Measurements from ENCODE around the gene NOD1. TPM values are rescaled to one million over a fixed set of nuclear protein-coding genes. Genes with fewer than 3 reads are reported as not detected.

The NOD1 gene, protein sequence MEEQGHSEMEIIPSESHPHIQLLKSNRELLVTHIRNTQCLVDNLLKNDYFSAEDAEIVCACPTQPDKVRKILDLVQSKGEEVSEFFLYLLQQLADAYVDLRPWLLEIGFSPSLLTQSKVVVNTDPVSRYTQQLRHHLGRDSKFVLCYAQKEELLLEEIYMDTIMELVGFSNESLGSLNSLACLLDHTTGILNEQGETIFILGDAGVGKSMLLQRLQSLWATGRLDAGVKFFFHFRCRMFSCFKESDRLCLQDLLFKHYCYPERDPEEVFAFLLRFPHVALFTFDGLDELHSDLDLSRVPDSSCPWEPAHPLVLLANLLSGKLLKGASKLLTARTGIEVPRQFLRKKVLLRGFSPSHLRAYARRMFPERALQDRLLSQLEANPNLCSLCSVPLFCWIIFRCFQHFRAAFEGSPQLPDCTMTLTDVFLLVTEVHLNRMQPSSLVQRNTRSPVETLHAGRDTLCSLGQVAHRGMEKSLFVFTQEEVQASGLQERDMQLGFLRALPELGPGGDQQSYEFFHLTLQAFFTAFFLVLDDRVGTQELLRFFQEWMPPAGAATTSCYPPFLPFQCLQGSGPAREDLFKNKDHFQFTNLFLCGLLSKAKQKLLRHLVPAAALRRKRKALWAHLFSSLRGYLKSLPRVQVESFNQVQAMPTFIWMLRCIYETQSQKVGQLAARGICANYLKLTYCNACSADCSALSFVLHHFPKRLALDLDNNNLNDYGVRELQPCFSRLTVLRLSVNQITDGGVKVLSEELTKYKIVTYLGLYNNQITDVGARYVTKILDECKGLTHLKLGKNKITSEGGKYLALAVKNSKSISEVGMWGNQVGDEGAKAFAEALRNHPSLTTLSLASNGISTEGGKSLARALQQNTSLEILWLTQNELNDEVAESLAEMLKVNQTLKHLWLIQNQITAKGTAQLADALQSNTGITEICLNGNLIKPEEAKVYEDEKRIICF
- 5.0 to 7.0 TPM (median 6.7 TPM) in 5 replicates for total RNA-seq (2022; extraction: Qiagen RNA extraction)

DNA sequence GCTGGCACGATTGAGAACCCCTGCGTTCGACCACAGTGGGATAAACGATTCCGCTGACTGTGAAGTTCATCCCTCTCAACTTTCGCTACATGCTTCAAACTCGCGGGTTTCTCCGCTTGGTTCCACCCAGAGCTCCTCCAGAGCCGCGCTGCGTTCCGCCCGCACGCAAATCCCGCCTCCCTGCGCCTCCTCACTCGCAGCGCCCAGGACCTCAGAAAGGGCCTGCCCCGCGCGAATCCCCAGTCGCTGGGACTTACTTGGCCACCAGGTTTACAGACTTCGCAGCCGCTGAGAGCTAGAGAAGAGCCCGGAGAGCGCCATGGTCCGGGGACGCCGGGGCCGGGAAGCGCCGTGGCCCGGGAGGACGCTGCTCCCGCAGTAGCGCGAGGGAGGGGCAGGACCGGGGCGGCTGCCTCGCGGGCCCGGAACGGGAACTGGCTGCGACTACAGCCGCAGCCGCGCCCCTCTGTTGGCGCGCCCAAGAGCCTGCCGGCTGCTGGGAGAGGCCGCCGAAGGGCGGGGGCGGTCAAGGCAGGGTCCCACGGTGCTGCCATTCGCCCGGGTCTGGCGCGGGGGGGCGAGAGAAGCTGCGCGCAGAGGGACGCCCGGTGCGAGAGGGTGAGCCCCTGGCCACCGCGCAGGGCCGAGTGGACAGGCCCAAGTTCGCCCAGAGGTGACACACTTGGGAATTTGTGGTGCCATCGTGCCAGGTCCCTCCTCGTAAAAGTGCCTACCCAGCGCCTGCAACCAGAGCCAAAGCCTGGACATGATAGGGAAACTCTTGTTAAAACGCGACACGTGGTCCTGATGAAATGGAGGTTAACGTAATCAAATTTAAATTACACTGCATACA, at the start of gene NOD1:
NOD1 (minus strand) TSS at position 436 of the 853 bp plus-strand sequence. CDS start 21,863 bp downstream, outside the sequence.

DNA sequence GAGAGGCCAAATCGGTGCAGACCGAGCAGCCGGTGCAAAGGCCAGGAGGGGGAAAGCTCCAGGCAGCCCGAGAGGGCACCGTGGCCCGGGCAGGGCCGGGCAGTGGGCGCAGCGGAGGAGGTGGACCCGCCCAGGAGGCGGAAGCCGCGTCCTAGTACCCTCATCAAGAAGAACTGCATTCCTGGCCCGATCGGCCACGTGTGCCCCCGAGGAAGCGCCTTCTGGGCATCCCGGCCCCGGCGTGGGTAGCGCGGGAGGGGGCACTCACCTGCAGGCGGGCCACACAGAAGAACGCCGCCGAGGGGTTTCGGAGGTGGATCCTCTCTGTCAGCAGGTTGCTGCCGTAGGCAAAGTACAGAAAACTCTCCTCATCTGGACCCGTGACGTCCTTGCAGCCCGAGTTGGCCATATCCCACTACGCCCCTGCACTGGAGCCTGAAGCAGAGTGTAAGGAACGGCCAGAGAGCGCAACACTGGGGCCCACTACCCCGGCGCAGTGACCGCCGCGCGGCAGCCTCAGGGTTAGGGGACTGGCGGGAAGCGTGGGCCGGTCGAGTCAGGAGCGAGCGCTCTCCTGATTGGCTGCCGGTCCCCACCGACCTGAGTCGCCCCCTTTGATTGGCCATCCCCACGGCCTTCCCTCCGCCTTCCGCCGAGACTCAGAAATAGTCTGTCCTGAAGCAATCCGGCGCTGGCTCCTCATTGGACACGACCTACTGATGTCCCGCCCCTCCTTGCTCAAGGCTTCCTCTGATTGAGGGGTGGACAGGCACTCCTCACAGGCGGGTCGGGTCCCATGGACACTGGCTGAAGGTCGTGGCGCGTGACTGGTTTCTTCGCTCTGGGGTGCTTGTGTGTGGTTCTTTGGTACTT, 26.0 kb upstream of the NOD1 start, which contains the start of gene GGCT:
GGCT (minus strand) TSS at position 529 of the 873 bp plus-strand sequence; CDS start at position 409, 120 bp downstream.

Other genes with a start within 250 kb of the NOD1 start
- gene ZNRF2, start 194.2 kb downstream of the NOD1 start, total RNA-seq (2022; extraction: Qiagen RNA extraction), result 3.9 to 5.8 TPM (median 5.0 TPM) in 5 replicates
- 68.6 to 88.7 TPM (median 76.0 TPM) in 5 replicates for gene GGCT, start 26.0 kb upstream of the NOD1 start, total RNA-seq (2022; extraction: Qiagen RNA extraction)
- gene GARS1, start 116.1 kb upstream of the NOD1 start, total RNA-seq (2022; extraction: Qiagen RNA extraction), result 144 to 167 TPM (median 152 TPM) in 5 replicates
- 0.05 to 0.07 TPM (median 0.05 TPM) in 4 of 5 replicates, not detected in the other for gene CRHR2, start 203.7 kb upstream of the NOD1 start, total RNA-seq (2022; extraction: Qiagen RNA extraction)

Data from A549 treated with dexamethasone at 1 μM for 4 hours (cell line).